DMS79 treated with DMSO at 0.1 percent for 48 hours (cell line): ENCODE measurements around the gene CDH15.
A peak's percentile ranks its signal among the peaks of the same experiment; 100 is the strongest.

ENCODE experiments used
- DNase-seq: peaks from one replicate; lab custom pipeline; 2025; lab: John Stamatoyannopoulos, UW

CDH15 gene

GRCh38 chr16:89140981-89141883 is 30.3 kb upstream of the CDH15 start:
- DNase-seq = no peak

- no peak for DNase-seq
Observed at GRCh38 chr16:89141884-89142267, 29.7 kb upstream of the CDH15 start.

GRCh38 chr16:89142474-89143195 is 28.9 kb upstream of the CDH15 start:
- DNase-seq = no peak

GRCh38 chr16:89143201-89143741 is 28.3 kb upstream of the CDH15 start:
- DNase-seq = no peak

GRCh38 chr16:89143911-89144675 is 27.5 kb upstream of the CDH15 start:
- DNase-seq = no peak

GRCh38 chr16:89144681-89145080 is 26.9 kb upstream of the CDH15 start:
- no peak for DNase-seq

GRCh38 chr16:89145406-89146161 is 26.0 kb upstream of the CDH15 start:
- no peak for DNase-seq

GRCh38 chr16:89146211-89147005 is 25.1 kb upstream of the CDH15 start:
- DNase-seq = no peak

- DNase-seq = no peak
Observed at GRCh38 chr16:89147085-89147817, 24.3 kb upstream of the CDH15 start.

- DNase-seq = no peak
Observed at GRCh38 chr16:89149386-89149785, 22.2 kb upstream of the CDH15 start.

GRCh38 chr16:89150090-89150835 is 21.3 kb upstream of the CDH15 start:
- DNase-seq = peak; percentile 28

GRCh38 chr16:89150981-89151380 is 20.6 kb upstream of the CDH15 start:
- no peak for DNase-seq

GRCh38 chr16:89152831-89153700 is 18.5 kb upstream of the CDH15 start:
- DNase-seq = no peak

- DNase-seq = no peak
Observed at GRCh38 chr16:89153848-89154271, 17.7 kb upstream of the CDH15 start.

GRCh38 chr16:89154390-89155183 is 17.0 kb upstream of the CDH15 start:
- no peak for DNase-seq

GRCh38 chr16:89155184-89155679 is 16.3 kb upstream of the CDH15 start:
- DNase-seq = no peak
